Hepatocyte (in vitro differentiated cells): Measurements from ENCODE around the gene CLDN6. TPM values are rescaled to one million over a fixed set of nuclear protein-coding genes. Genes with fewer than 3 reads are reported as not detected.

Experiments used
- DNase-seq: peaks from one replicate; pipeline ENCODE4 v3.0.0-alpha.2; 2016; ENCODE audit warnings: low spot score
- H2AFZ ChIP-seq: fragments of 200-600 bp; sonication (generic); 2 replicates; pipeline ENCODE4 v1.6.0; 2016; ENCODE audit warnings: antibody characterized with exemption, mild to moderate bottlenecking
- H3K27ac ChIP-seq: fragments of 200-600 bp; sonication (generic); 2 replicates; pipeline ENCODE4 v1.5.1; 2016; ENCODE audit warnings: mild to moderate bottlenecking
- H3K27me3 ChIP-seq: fragments of 200-600 bp; sonication (generic); 2 replicates; pipeline ENCODE4 v1.6.1; 2016
- H3K36me3 ChIP-seq: fragments of 200-600 bp; sonication (generic); replicated peaks from 2 replicates; pipeline ENCODE4 v1.5.1; 2016; ENCODE audit warnings: low read depth; ENCODE audit not compliant: insufficient read depth
- H3K4me1 ChIP-seq: fragments of 200-600 bp; sonication (generic); 2 replicates; pipeline ENCODE4 v1.5.1; 2016; ENCODE audit warnings: mild to moderate bottlenecking, moderate library complexity; ENCODE audit not compliant: insufficient read depth
- H3K4me2 ChIP-seq: fragments of 200-600 bp; sonication (generic); 2 replicates; pipeline ENCODE4 v1.6.0; 2016
- H3K4me3 ChIP-seq: fragments of 200-600 bp; sonication (generic); 2 replicates; pipeline ENCODE4 v1.5.1; 2016; ENCODE audit warnings: mild to moderate bottlenecking
- H3K79me2 ChIP-seq: fragments of 200-600 bp; sonication (generic); 2 replicates; pipeline ENCODE4 v1.6.0; 2017; ENCODE audit warnings: mild to moderate bottlenecking
- H3K9me2 ChIP-seq: fragments of 200-600 bp; sonication (generic); replicated peaks from 2 replicates; pipeline ENCODE4 v1.6.0; 2017; ENCODE audit warnings: mild to moderate bottlenecking; ENCODE audit not compliant: insufficient read depth
- H3K9me3 ChIP-seq: fragments of 200-600 bp; sonication (generic); 2 replicates; pipeline ENCODE4 v1.5.1; 2016; ENCODE audit warnings: low read depth, mild to moderate bottlenecking
- H4K20me1 ChIP-seq: fragments of 200-600 bp; sonication (generic); 2 replicates; pipeline ENCODE4 v1.6.0; 2016; ENCODE audit warnings: mild to moderate bottlenecking; ENCODE audit not compliant: insufficient read depth, poor library complexity, severe bottlenecking
- CTCF ChIP-seq: fragments of 200-600 bp; sonication (generic); IDR thresholded peaks from 2 replicates; pipeline ENCODE4 v1.5.1; 2016; ENCODE audit warnings: antibody characterized with exemption, mild to moderate bottlenecking; ENCODE audit not compliant: poor library complexity
- EZH2 ChIP-seq: fragments of 200-600 bp; sonication (generic); IDR thresholded peaks from 2 replicates; pipeline ENCODE4 v1.6.1; 2016; ENCODE audit warnings: antibody characterized with exemption, mild to moderate bottlenecking, borderline replicate concordance
- EZH2phosphoT487 ChIP-seq: fragments of 200-600 bp; sonication (generic); IDR thresholded peaks from one replicate; pipeline ENCODE4 v1.6.1; 2018; ENCODE audit warnings: antibody characterized with exemption, mild to moderate bottlenecking, low read depth, moderate library complexity; ENCODE audit not compliant: unreplicated experiment, severe bottlenecking
- WGBS: methylation state at CpG from one replicate; pipeline ENCODE4 v1.1.6; 2016; ENCODE audit warnings: low lambda C conversion rate; ENCODE audit errors: missing lambda C conversion rate; 5-methylcytosine and 5-hydroxymethylcytosine counted together
- polyA plus RNA-seq: library from polyadenylated mRNA; unstranded; fragments of >200 nt; fragmentation: Nextera tagmentation; extraction: Ambion mirVana; gene quantifications from 2 replicates; pipeline ENCODE4 v1.2.1, GENCODE V29; 2016
- total RNA-seq: library from RNA; depleted of rRNA; stranded (reverse); fragments of >200 nt; gene quantifications from 2 replicates; pipeline ENCODE4 v1.2.3, GENCODE V29; 2014

Gene CLDN6
- total and polyA plus RNA-seq, 2 experiments from 2014 or later = 258 to 568 TPM

- no peaks in the 10 kb centered on the region for H4K20me1 ChIP-seq
- peaks cover 6% of the 10 kb centered on the region for H3K4me1 ChIP-seq
- DNase-seq = no peak
- no peak overlapping the region for H2AFZ ChIP-seq
- no peak overlapping the region for H3K4me3 ChIP-seq
- TF ChIP-seq EZH2phosphoT487 (no peak), EZH2 (no peak), CTCF (no peak)
- H3K79me2 ChIP-seq = no peaks in the 10 kb centered on the region
- H3K27ac ChIP-seq = no peak overlapping the region
- no peaks in the 10 kb centered on the region for H3K36me3 ChIP-seq
- H3K27me3 ChIP-seq = no peaks in the 10 kb centered on the region
- no peaks in the 10 kb centered on the region for H3K9me3 ChIP-seq
- WGBS = 92% methylated on average over 17 of the region's 17 CpGs
- H3K4me2 ChIP-seq = no peak overlapping the region
- no peaks in the 10 kb centered on the region for H3K9me2 ChIP-seq
Observed at GRCh38 chr16:2986623-2987188, 31.3 kb downstream of the CLDN6 start.

DNA sequence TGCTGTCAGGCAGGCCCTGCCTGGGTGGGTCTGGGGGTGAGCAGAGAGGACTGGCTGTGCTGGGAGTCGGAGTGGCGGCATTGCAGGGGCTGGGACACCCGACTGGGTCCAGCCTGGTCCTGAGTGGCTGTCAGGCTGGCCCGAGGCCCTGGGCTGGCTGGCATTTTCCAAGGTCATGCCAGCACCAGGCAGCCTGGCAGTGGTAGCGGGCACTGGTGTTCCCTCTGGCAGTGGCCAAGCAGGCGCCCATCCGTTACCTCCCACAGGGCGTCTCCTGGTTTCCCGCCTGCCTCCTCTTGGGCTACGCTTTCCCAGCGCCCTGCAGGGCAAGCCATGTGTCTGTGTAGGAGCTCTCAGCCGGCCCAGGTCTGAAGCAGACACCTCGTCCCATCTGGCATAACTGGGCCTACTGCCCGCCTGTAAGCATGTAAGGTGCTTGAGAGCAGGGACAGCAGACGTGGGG, 32.1 kb downstream of the CLDN6 start:
- no peak for DNase-seq
- no peaks in the 10 kb centered on the region for H3K27me3 ChIP-seq
- no peak overlapping the region for H3K4me2 ChIP-seq
- H3K9me2 ChIP-seq = no peaks in the 10 kb centered on the region
- WGBS = 92% methylated on average over 15 of the region's 15 CpGs
- no peaks in the 10 kb centered on the region for H3K9me3 ChIP-seq
- no peaks in the 10 kb centered on the region for H3K79me2 ChIP-seq
- no peaks in the 10 kb centered on the region for H3K36me3 ChIP-seq
- H2AFZ ChIP-seq = no peak overlapping the region
- H3K4me1 ChIP-seq = peaks cover 12% of the 10 kb centered on the region
- no peak for TF ChIP-seq EZH2
- no peak for TF ChIP-seq EZH2phosphoT487
- no peak for TF ChIP-seq CTCF
- no peak overlapping the region for H3K4me3 ChIP-seq
- no peak overlapping the region for H3K27ac ChIP-seq
- no peaks in the 10 kb centered on the region for H4K20me1 ChIP-seq

DNA sequence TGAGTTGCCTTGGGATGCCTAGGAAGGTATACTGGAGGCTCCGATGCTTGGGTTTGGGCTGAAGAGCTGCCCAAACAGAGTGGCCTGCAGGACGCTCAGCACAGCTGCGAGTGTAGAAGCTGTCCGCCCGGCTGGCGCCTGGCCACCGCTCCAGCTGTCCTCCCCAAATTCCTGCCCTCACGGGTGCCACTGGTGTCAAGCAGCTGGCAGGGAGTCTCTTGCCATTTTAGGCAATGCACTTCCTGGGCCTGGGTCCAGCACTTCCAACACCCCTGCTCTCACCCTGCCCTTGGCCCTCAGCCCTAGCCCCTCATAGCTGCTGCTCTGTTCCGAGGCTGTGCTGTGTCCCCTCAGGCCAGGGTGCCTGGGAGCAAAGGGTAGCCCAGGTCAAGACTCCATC, 32.5 kb downstream of the CLDN6 start:
- H3K79me2 ChIP-seq = no peaks in the 10 kb centered on the region
- no peaks in the 10 kb centered on the region for H3K36me3 ChIP-seq
- H3K27ac ChIP-seq = no peak overlapping the region
- TF ChIP-seq EZH2 (no peak), EZH2phosphoT487 (no peak), CTCF (no peak)
- no peaks in the 10 kb centered on the region for H4K20me1 ChIP-seq
- peaks cover 15% of the 10 kb centered on the region for H3K4me1 ChIP-seq
- H3K9me2 ChIP-seq = no peaks in the 10 kb centered on the region
- no peak overlapping the region for H2AFZ ChIP-seq
- H3K9me3 ChIP-seq = no peaks in the 10 kb centered on the region
- 90% methylated on average over 9 of the region's 9 CpGs for WGBS
- no peaks in the 10 kb centered on the region for H3K27me3 ChIP-seq
- no peak for DNase-seq
- H3K4me3 ChIP-seq = no peak overlapping the region
- no peak overlapping the region for H3K4me2 ChIP-seq
